ENCODE data around the gene RFX2. TPM values are rescaled to one million over a fixed set of nuclear protein-coding genes. Genes with fewer than 3 reads are reported as not detected.

Gene RFX2
- total RNA-seq, 2 donors from 2014 or later: 6.6 to 11.0 TPM

- Histone ChIP-seq H3K4me3 (ENCODE audit: low read length) (no peak overlapping the region), H3K9ac (ENCODE audit: extremely low read depth, low read length, poor library complexity, severe bottlenecking) (no peak overlapping the region), H3K27me3 (ENCODE audit: control insufficient read depth, insufficient read depth, low read length, poor library complexity, severe bottlenecking) (no peaks in the 10 kb centered on the region), H3K9me3 (ENCODE audit: control insufficient read depth, low read length) (no peaks in the 10 kb centered on the region), H3K36me3 (ENCODE audit: control insufficient read depth, insufficient read depth, low read length) (no peaks in the 10 kb centered on the region), H3K4me1 (ENCODE audit: control insufficient read depth, insufficient read depth, low read length) (peaks cover 9% of the 10 kb centered on the region), H3K27ac (ENCODE audit: low read depth, low read length) (no peak overlapping the region)
- Mint-ChIP-seq H3K36me3 (ENCODE audit: low read depth) (no peaks in the 10 kb centered on the region), H3K9me3 (peaks cover 2% of the 10 kb centered on the region), H3K27ac (peak overlapping the region; percentile 45), H3K4me3 (no peak overlapping the region), H3K27me3 (ENCODE audit: insufficient read depth) (peaks cover 3% of the 10 kb centered on the region), H3K4me1 (peaks cover 60% of the 10 kb centered on the region)
- no peak for TF ChIP-seq CTCF (conservative IDR thresholded peaks at IDR 0.05)
- 90 to 91% methylated on average over 9 to 14 of the region's 14 CpGs for WGBS, 2 experiments (ENCODE audit: insufficient coverage in 1 of 2, insufficient read length in 1 of 2)
- peak; percentile 38 for DNase-seq
Measured at GRCh38 chr19:6063576-6064335, 46.5 kb downstream of the RFX2 start.

GRCh38 chr19:6062961-6063575 is 47.2 kb downstream of the RFX2 start:
- H3K4me1 Mint-ChIP-seq: peaks cover 54% of the 10 kb centered on the region
- H3K4me3 ChIP-seq (ENCODE audit: low read length): no peak overlapping the region
- H3K9me3 Mint-ChIP-seq: peaks cover 2% of the 10 kb centered on the region
- no peaks in the 10 kb centered on the region for H3K36me3 ChIP-seq (ENCODE audit: control insufficient read depth, insufficient read depth, low read length)
- no peaks in the 10 kb centered on the region for H3K9me3 ChIP-seq (ENCODE audit: control insufficient read depth, low read length)
- H3K36me3 Mint-ChIP-seq (ENCODE audit: low read depth): no peaks in the 10 kb centered on the region
- H3K4me3 Mint-ChIP-seq: no peak overlapping the region
- no peak overlapping the region for H3K27ac ChIP-seq (ENCODE audit: low read depth, low read length)
- peak; percentile 30 for DNase-seq
- TF ChIP-seq CTCF (conservative IDR thresholded peaks at IDR 0.05): no peak
- H3K27me3 Mint-ChIP-seq (ENCODE audit: insufficient read depth): no peaks in the 10 kb centered on the region
- no peaks in the 10 kb centered on the region for H3K27me3 ChIP-seq (ENCODE audit: control insufficient read depth, insufficient read depth, low read length, poor library complexity, severe bottlenecking)
- H3K27ac Mint-ChIP-seq: no peak overlapping the region
- WGBS, 2 experiments (ENCODE audit: insufficient coverage in 1 of 2, insufficient read length in 1 of 2): 94 to 97% methylated on average over 12 to 17 of the region's 17 CpGs
- peaks cover 9% of the 10 kb centered on the region for H3K4me1 ChIP-seq (ENCODE audit: control insufficient read depth, insufficient read depth, low read length)
- no peak overlapping the region for H3K9ac ChIP-seq (ENCODE audit: extremely low read depth, low read length, poor library complexity, severe bottlenecking)

GRCh38 chr19:6062274-6062673 is 48.0 kb downstream of the RFX2 start:
- Mint-ChIP-seq H3K27me3 (ENCODE audit: insufficient read depth) (no peaks in the 10 kb centered on the region), H3K27ac (peak overlapping the region; percentile 85), H3K9me3 (peaks cover 2% of the 10 kb centered on the region), H3K4me3 (no peak overlapping the region), H3K36me3 (ENCODE audit: low read depth) (no peaks in the 10 kb centered on the region), H3K4me1 (peaks cover 49% of the 10 kb centered on the region)
- Histone ChIP-seq H3K4me1 (ENCODE audit: control insufficient read depth, insufficient read depth, low read length) (peaks cover 9% of the 10 kb centered on the region), H3K9me3 (ENCODE audit: control insufficient read depth, low read length) (no peaks in the 10 kb centered on the region), H3K27me3 (ENCODE audit: control insufficient read depth, insufficient read depth, low read length, poor library complexity, severe bottlenecking) (no peaks in the 10 kb centered on the region), H3K9ac (ENCODE audit: extremely low read depth, low read length, poor library complexity, severe bottlenecking) (no peak overlapping the region), H3K27ac (ENCODE audit: low read depth, low read length) (no peak overlapping the region), H3K36me3 (ENCODE audit: control insufficient read depth, insufficient read depth, low read length) (no peaks in the 10 kb centered on the region), H3K4me3 (ENCODE audit: low read length) (no peak overlapping the region)
- WGBS, 2 experiments (ENCODE audit: insufficient coverage in 1 of 2, insufficient read length in 1 of 2): 92 to 95% methylated on average over 7 to 11 of the region's 11 CpGs
- DNase-seq: peak; percentile 31
- no peak for TF ChIP-seq CTCF (conservative IDR thresholded peaks at IDR 0.05)

All from endodermal cell (in vitro differentiated cells).